ENCODE measurements around the gene PMS2. TPM values are rescaled to one million over a fixed set of nuclear protein-coding genes. Genes with fewer than 3 reads are reported as not detected.

Gene PMS2, protein sequence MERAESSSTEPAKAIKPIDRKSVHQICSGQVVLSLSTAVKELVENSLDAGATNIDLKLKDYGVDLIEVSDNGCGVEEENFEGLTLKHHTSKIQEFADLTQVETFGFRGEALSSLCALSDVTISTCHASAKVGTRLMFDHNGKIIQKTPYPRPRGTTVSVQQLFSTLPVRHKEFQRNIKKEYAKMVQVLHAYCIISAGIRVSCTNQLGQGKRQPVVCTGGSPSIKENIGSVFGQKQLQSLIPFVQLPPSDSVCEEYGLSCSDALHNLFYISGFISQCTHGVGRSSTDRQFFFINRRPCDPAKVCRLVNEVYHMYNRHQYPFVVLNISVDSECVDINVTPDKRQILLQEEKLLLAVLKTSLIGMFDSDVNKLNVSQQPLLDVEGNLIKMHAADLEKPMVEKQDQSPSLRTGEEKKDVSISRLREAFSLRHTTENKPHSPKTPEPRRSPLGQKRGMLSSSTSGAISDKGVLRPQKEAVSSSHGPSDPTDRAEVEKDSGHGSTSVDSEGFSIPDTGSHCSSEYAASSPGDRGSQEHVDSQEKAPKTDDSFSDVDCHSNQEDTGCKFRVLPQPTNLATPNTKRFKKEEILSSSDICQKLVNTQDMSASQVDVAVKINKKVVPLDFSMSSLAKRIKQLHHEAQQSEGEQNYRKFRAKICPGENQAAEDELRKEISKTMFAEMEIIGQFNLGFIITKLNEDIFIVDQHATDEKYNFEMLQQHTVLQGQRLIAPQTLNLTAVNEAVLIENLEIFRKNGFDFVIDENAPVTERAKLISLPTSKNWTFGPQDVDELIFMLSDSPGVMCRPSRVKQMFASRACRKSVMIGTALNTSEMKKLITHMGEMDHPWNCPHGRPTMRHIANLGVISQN
- total RNA-seq (2022; extraction: Qiagen RNA extraction; ENCODE audit: low read depth): 10.5 to 15.8 TPM (median 11.9 TPM) in 5 replicates

DNA sequence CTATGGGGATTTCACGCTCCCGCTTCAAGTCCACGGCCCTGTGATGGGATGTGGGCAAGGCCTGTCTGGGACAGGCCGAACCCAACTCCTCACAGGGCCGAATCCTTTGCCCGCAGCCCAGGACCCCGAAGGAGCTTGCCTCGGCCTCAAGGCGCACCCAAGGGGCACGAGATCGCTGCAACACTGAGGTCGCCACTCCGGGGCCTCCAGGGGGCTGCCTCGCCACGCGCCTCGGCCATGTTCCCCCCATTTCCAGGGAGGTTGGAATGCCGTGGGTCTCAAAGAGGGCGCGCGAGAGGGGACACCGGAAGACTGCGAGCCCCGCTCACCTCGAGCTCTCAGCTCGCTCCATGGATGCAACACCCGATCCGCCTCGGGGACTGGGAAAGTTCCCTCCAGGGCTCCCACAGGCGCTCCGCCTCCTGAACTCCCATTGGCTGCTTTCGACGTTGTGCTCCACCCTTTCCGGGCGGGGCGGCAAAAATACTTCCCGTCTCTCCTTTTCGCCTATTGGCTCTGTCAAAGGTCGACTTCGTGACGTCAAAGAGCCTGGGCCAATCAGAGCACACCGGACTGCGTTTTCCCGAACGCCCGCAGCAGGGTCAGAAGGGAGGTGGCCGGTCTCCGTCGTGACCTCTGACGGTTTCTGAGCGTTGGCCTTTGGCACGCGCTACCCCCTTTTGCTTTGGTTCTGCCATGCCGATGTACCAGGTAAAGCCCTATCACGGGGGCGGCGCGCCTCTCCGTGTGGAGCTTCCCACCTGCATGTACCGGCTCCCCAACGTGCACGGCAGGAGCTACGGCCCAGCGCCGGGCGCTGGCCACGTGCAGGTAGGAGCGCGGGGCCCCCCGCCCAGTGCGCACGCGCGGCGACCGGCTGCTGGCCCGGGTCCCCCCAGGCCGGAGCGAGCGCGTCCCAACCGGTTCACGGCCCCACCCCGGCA is at the start of gene PMS2, which contains the start of gene AIMP2:
Gene PMS2 (minus strand): TSS at position 382 of the 944 bp plus-strand sequence. CDS start 30 bp downstream, at position 352.
Gene AIMP2 (plus strand): TSS at position 605 of the 944 bp plus-strand sequence. CDS start 92 bp downstream, at position 697.

DNA sequence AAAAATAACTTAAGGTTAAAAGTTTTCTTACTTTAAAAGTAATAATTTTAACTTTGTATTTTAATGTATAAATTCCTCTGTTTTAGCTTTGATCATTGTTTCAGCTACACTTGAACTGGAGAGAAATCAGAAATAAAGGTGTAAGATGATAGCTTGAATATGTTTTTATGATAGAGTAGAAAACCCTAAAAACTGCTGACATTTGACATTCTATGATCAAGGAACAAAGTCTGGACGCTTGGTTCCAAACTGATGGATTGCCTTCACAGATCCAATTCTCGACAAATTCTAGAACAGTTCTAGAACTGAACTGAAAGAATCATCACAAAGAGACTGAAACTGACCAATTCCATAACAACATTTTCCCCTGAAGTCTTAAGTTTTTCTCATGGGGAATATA is 22.1 kb upstream of the PMS2 start, which contains the start of gene ANKRD61:
Gene ANKRD61 (plus strand): TSS at position 389 of the 400 bp plus-strand sequence. CDS start 0 bp downstream, at position 389.

DNA sequence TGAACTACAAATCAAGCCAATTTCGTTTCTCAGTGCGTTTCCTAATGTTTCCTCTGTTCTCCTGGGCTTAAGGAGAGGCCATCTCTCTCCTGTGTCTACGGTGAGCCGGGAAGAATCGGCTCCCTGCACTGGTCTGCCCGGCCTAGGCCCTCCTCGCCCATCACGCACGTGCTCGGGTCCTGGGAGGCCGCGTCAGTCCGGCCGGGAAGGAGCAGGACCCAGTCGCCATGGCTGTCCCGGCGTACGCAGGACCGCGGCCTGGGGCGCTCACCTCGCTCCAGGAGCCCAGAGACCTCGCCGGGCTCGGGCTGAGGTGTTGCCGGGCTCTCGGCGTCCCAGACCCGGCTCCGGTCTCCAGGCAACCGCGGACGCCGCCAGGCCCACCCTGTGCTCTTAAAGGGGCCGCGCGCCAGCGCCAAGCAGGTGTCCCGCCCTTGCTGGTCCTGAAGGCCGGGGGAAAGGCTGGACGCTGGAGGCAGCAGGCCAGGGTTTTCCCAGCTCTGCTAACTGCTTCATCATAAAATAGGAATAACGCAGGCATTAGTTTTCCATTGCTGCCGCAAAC is 38.4 kb downstream of the PMS2 start, which contains the start of gene RSPH10B:
Gene RSPH10B (minus strand): TSS at position 343 of the 565 bp plus-strand sequence. CDS start 3,573 bp downstream, outside the sequence.

Other genes with a start within 250 kb of the PMS2 start
- 23.7 to 27.7 TPM (median 25.5 TPM) in 5 replicates for gene RNF216, start 227.4 kb downstream of the PMS2 start, total RNA-seq (2022; extraction: Qiagen RNA extraction; ENCODE audit: low read depth)
- not detected in 5 replicates for gene OCM, start 128.3 kb downstream of the PMS2 start, total RNA-seq (2022; extraction: Qiagen RNA extraction; ENCODE audit: low read depth)
- gene CCZ1, start 110.3 kb downstream of the PMS2 start, total RNA-seq (2022; extraction: Qiagen RNA extraction; ENCODE audit: low read depth): 54.7 to 81.6 TPM (median 80.6 TPM) in 5 replicates
- gene RSPH10B, start 38.4 kb downstream of the PMS2 start, total RNA-seq (2022; extraction: Qiagen RNA extraction; ENCODE audit: low read depth): 0.15 to 0.19 TPM in 2 of 5 replicates, not detected in the others
- gene AIMP2, start 223 bp upstream of the PMS2 start, total RNA-seq (2022; extraction: Qiagen RNA extraction; ENCODE audit: low read depth): 83.0 to 98.0 TPM (median 95.2 TPM) in 5 replicates
- 0.50 to 0.69 TPM (median 0.54 TPM) in 5 replicates for gene ANKRD61, start 22.3 kb upstream of the PMS2 start, total RNA-seq (2022; extraction: Qiagen RNA extraction; ENCODE audit: low read depth)
- gene EIF2AK1, start 50.1 kb upstream of the PMS2 start, total RNA-seq (2022; extraction: Qiagen RNA extraction; ENCODE audit: low read depth): 66.9 to 81.3 TPM (median 78.8 TPM) in 5 replicates
- gene USP42, start 95.9 kb upstream of the PMS2 start, total RNA-seq (2022; extraction: Qiagen RNA extraction; ENCODE audit: low read depth): 5.7 to 9.1 TPM (median 8.4 TPM) in 5 replicates

All from A549 treated with RU486 at 1 μM for 4 hours (cell line).